ENCODE data around the gene ZDHHC19.

- TF ChIP-seq CTCF (IDR thresholded peaks at IDR 0.05) (no peak), POLR2A (IDR thresholded peaks at IDR 0.05) (no peak), EP300 (IDR thresholded peaks at IDR 0.05) (no peak), POLR2AphosphoS5 (IDR thresholded peaks at IDR 0.05) (no peak)
These were observed 30.5 kb upstream of the ZDHHC19 start for GRCh38 chr3:196241704-196242103.

Measured in upper lobe of left lung (tissue), 4 donors.